ENCODE data around the gene UQCC2. TPM values are rescaled to one million over a fixed set of nuclear protein-coding genes. Genes with fewer than 3 reads are reported as not detected.

Gene UQCC2
- total RNA-seq, 4 donors from 2014 or later: 14.5 to 29.7 (median 23.4) TPM

- Histone ChIP-seq H3K27me3 (no peaks in the 10 kb centered on the region), H3K27ac (peak overlapping the region in 1 of 4 donors; percentile 54), H3K4me1 (peaks cover 0 to 27% (median 0%) of the 10 kb centered on the region in 4 donors), H3K36me3 (peaks cover 2 to 90% (median 33%) of the 10 kb centered on the region in 3 donors), H3K4me3 (no peak overlapping the region), H3K9me3 (no peaks in the 10 kb centered on the region)
- WGBS, 2 donors: 68 to 70% methylated on average over 29 to 30 of the region's 30 CpGs
- DNase-seq (ENCODE audit: low spot score in 2 of 2): no peak
- TF ChIP-seq EP300 (IDR thresholded peaks at IDR 0.05): no peak
- TF ChIP-seq CTCF (IDR thresholded peaks at IDR 0.05): no peak
- TF ChIP-seq POLR2A (IDR thresholded peaks at IDR 0.05): no peak
Measured at GRCh38 chr6:33670971-33671743, 40.3 kb downstream of the UQCC2 start.

GRCh38 chr6:33670086-33670660, 41.3 kb downstream of the UQCC2 start:
- WGBS, 2 donors: 86 to 94% methylated on average over 21 of the region's 21 CpGs
- TF ChIP-seq CTCF (IDR thresholded peaks at IDR 0.05): no peak
- TF ChIP-seq POLR2A (IDR thresholded peaks at IDR 0.05): no peak
- no peak for TF ChIP-seq EP300 (IDR thresholded peaks at IDR 0.05)
- Histone ChIP-seq H3K9me3 (no peaks in the 10 kb centered on the region), H3K4me1 (peaks cover 0 to 27% (median 0%) of the 10 kb centered on the region in 4 donors), H3K4me3 (no peak overlapping the region), H3K27ac (no peak overlapping the region), H3K27me3 (no peaks in the 10 kb centered on the region), H3K36me3 (peaks cover 2 to 90% (median 27%) of the 10 kb centered on the region in 3 donors)
- no peak for DNase-seq (ENCODE audit: low spot score in 2 of 2)

- Histone ChIP-seq H3K27me3 (no peaks in the 10 kb centered on the region), H3K27ac (peak overlapping the region in 1 of 4 donors; percentile 48), H3K4me1 (peaks cover 0 to 27% (median 0%) of the 10 kb centered on the region in 4 donors), H3K4me3 (no peak overlapping the region), H3K9me3 (no peaks in the 10 kb centered on the region), H3K36me3 (peaks cover 0 to 89% (median 27%) of the 10 kb centered on the region in 3 donors)
- 63 to 73% methylated on average over 13 to 14 of the region's 17 CpGs for WGBS, 2 donors
- no peak for DNase-seq (ENCODE audit: low spot score in 2 of 2)
- TF ChIP-seq EP300 (IDR thresholded peaks at IDR 0.05): no peak
Measured at GRCh38 chr6:33668914-33669313, 42.6 kb downstream of the UQCC2 start.

GRCh38 chr6:33668328-33668727, 43.2 kb downstream of the UQCC2 start:
- peaks cover 0 to 89% (median 27%) of the 10 kb centered on the region in 3 donors for H3K36me3 ChIP-seq
- no peak for TF ChIP-seq CTCF (IDR thresholded peaks at IDR 0.05)
- TF ChIP-seq EP300 (IDR thresholded peaks at IDR 0.05): no peak
- no peak for TF ChIP-seq POLR2A (IDR thresholded peaks at IDR 0.05)

GRCh38 chr6:33667776-33668175, 43.7 kb downstream of the UQCC2 start:
- WGBS, 2 donors: 90 to 94% methylated on average over 10 to 11 of the region's 11 CpGs
- Histone ChIP-seq H3K4me1 (peaks cover 0 to 17% (median 0%) of the 10 kb centered on the region in 4 donors), H3K27me3 (no peaks in the 10 kb centered on the region), H3K36me3 (peaks cover 0 to 93% (median 27%) of the 10 kb centered on the region in 3 donors), H3K4me3 (no peak overlapping the region), H3K9me3 (no peaks in the 10 kb centered on the region), H3K27ac (no peak overlapping the region)
- TF ChIP-seq POLR2A (IDR thresholded peaks at IDR 0.05): no peak
- no peak for TF ChIP-seq CTCF (IDR thresholded peaks at IDR 0.05)
- TF ChIP-seq EP300 (IDR thresholded peaks at IDR 0.05): no peak
- DNase-seq (ENCODE audit: low spot score in 2 of 2): no peak

More at GRCh38 chr6:33668328-33668727, 43.2 kb downstream of the UQCC2 start:
- H3K9me3 ChIP-seq: no peaks in the 10 kb centered on the region
- peaks cover 0 to 23% (median 0%) of the 10 kb centered on the region in 4 donors for H3K4me1 ChIP-seq
- WGBS, 2 donors: 88 to 100% methylated on average over 5 to 8 of the region's 8 CpGs
- DNase-seq (ENCODE audit: low spot score in 2 of 2): no peak
- H3K27me3 ChIP-seq: no peaks in the 10 kb centered on the region
- H3K4me3 ChIP-seq: no peak overlapping the region
- H3K27ac ChIP-seq: peak overlapping the region in 2 of 4 donors; percentile 1 to 30
